C4-2B (cell line): ENCODE measurements around the gene TRIM46.

Source experiments
- H3K27ac ChIP-seq: fragments of 450-650 bp; 2 replicates; pipeline ENCODE4 v1.5.1; 2017
- CTCF ChIP-seq: fragments of 450-650 bp; conservative IDR thresholded peaks from 2 replicates; pipeline ENCODE4 v1.5.1; 2017; ENCODE audit warnings: mild to moderate bottlenecking
- ZFX ChIP-seq: fragments of 450-650 bp; IDR thresholded peaks from 2 replicates; pipeline ENCODE4 v1.6.1; 2017

Gene TRIM46

GRCh38 chr1:155134322-155134721, 39.3 kb upstream of the TRIM46 start:
- no peak for TF ChIP-seq CTCF
- no peak for TF ChIP-seq ZFX
- peak overlapping the region; percentile 95 for H3K27ac ChIP-seq

GRCh38 chr1:155134880-155135414, 38.7 kb upstream of the TRIM46 start:
- no peak for TF ChIP-seq CTCF
- peak overlapping the region; percentile 95 for H3K27ac ChIP-seq

- peak within 1 kb of the TSS; percentile 95 for H3K27ac ChIP-seq
- TF ChIP-seq CTCF = no peak; the same call in 1 of the 2 replicates
These were observed 38.1 kb upstream of the TRIM46 start, which contains the start of gene SLC50A1 for GRCh38 chr1:155135415-155136028. TSS of gene SLC50A1 (plus strand) at chr1:155135852. CDS start at chr1:155135912, 60 bp downstream.

- TF ChIP-seq ZFX (no peak), CTCF (no peak)
- H3K27ac ChIP-seq = peak overlapping the region; percentile 95
These were observed 36.9 kb upstream of the TRIM46 start for GRCh38 chr1:155136748-155137147.

- peak overlapping the region; percentile 95 for H3K27ac ChIP-seq
- TF ChIP-seq ZFX (no peak), CTCF (no peak)
These were observed 36.3 kb upstream of the TRIM46 start for GRCh38 chr1:155137154-155137949.

- H3K27ac ChIP-seq = peak within 1 kb of the TSS; percentile 84
- TF ChIP-seq ZFX = peak; percentile 38; the same call in 1 of the 2 replicates
- TF ChIP-seq CTCF = no peak
These were observed 33.6 kb upstream of the TRIM46 start, which contains the start of gene DPM3 for GRCh38 chr1:155139895-155140629. TSS of gene DPM3 (minus strand) at chr1:155140531. CDS start at chr1:155140240, 291 bp downstream.
